Keratinocyte (primary cell): ENCODE measurements around the gene SFTPA2.
"Not testable (repeated sequence)": the region's sequence is repeated elsewhere in the genome, so short reads cannot be mapped to it uniquely, and the experiment has no call there.

Experiments used
- CTCF ChIP-seq, 3 experiments: IDR thresholded peaks in 1 of 3; conservative IDR thresholded peaks in 1 of 3; optimal IDR thresholded peaks in 1 of 3; 2 replicates in 2 of 3; 3 replicates in 1 of 3; pipeline versions ENCODE3 to v1.5.1; 2011; ENCODE audit warnings: low read length in 3 of 3, mild to moderate bottlenecking in 3 of 3, moderate library complexity in 2 of 3, control low read depth in 1 of 3, inconsistent platforms in 1 of 3; ENCODE audit not compliant: insufficient read depth in 2 of 3; ENCODE audit errors: extremely low read depth in 1 of 3
- EZH2 ChIP-seq: IDR thresholded peaks from one replicate; pipeline ENCODE4 v1.6.1; 2012; ENCODE audit warnings: inconsistent platforms, mild to moderate bottlenecking, low read length, moderate library complexity

GRCh38 chr10:79533903-79534175, 26.4 kb downstream of the SFTPA2 start:
- TF ChIP-seq CTCF (optimal IDR thresholded peaks at IDR 0.05 in 1 of 3, IDR thresholded peaks at IDR 0.05 in 1 of 3, conservative IDR thresholded peaks at IDR 0.05 in 1 of 3; ENCODE audit: extremely low read depth in 1 of 3, insufficient read depth in 2 of 3, low read length in 3 of 3); EZH2: not testable (repeated sequence)
